Embryonic facial prominence (tissue), 1 donor: ENCODE data around the gene BTLA.
"Not testable (repeated sequence)": the region's sequence is repeated elsewhere in the genome, so short reads cannot be mapped to it uniquely, and the experiment has no call there.

ENCODE experiments used
- DNase-seq: peaks from one replicate; pipeline ENCODE4 v3.0.0-alpha.2; 2016; ENCODE audit errors: extremely low spot score

BTLA gene

DNA sequence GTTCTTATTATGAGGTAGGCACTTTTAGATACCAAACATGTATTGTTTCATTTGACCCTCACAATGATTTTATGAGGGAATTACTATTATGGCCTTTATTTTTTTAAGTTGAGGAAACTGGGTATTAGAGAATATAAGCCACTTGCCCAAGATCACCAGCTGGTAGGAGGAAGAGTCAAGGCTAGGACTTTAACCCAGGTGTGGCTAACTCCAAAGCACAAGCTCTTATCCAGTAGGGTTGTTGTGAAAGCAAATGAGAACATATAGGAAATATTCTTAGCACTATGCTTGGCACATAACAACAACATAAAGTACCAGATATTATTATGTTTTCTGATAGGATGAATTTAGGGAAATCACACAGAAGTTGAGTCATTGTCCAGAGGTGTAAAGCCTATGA lies 7.9 kb downstream of the BTLA start:
- DNase-seq: no peak

DNA sequence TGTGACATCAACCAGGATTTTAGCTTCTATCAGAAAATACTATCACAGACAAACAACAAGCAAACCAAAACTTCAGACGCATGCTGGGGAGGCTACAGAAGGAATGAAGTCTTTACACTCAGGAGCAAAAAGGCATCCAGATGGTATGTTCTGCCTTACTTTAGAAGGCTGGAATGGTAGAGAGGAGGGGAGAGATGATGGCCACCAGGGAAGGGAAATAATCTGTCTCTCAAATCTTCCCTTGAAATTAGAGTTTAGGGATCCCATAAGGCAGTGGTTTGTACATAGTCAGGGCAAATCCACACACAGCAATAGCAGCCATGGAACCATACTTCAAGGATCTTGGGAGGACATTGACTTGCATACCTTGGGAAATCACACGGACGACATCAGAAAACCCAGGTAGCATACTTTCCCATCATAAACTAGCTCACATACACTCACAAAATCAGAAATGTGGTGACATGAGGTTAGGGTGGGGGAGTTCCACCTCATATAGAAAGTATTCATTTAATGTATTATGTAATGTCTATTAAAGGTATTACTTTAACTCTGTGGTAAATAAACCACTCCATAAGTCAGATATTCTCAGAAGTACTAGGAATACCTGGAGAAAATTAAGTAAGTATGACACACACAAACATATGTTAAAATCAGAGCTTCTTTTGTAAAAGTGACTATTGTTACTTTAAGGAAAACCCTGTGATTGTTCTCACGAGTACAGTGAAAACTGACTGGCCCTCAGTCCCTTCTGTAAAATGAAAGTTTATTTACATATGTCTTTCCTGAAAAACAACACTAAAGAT lies 9.4 kb downstream of the BTLA start:
- no peak for DNase-seq

DNA sequence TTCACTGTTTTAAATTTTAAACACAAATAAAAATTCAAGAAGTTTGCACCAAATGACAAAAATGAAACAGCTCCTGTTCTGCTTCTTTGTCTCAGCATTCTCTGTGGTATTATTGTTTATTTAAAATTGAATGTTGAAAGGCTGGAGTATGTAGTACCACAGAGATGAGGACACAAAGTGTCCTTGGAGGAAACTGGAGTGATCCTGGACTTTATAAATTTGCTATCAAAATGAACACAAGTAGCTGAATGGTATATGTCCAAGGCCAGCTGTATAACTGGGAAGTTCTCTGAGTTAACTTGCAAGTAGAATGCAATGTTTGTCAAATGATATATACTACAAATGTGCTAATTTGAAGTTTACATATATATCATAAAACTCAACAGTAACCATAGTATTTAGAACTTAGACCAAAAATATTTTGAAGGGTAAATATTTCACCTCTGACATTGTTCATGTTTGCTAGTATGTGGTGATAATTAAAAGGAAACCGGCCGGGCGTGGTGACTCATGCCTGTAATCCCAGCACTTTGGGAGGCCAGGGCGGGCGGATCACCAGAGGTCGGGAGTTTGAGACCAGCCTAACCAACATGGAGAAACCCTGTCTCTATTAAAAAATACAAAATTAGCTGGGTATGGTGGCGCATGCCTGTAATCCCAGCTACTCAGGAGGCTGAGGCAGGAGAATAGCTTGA lies 12.3 kb downstream of the BTLA start:
- DNase-seq: no peak

DNA sequence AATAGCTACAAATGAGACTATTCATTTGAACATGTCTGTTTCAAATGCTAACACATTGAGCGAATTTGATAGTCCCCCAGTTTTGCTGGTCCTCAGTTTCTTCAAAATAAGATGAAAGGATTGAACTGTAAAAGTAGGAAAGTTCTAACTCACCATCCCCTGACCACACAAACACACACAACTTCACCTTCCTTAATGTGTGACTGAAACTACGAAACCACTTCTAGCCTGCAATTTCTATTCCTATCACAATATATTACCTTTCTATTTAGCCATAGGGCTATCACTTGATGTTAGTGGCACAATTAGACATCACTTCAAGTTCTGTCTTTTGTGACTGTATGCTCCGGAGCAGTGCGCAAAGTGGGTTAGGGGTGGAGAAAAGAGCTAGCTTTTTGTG lies 14.9 kb downstream of the BTLA start:
- no peak for DNase-seq

DNA sequence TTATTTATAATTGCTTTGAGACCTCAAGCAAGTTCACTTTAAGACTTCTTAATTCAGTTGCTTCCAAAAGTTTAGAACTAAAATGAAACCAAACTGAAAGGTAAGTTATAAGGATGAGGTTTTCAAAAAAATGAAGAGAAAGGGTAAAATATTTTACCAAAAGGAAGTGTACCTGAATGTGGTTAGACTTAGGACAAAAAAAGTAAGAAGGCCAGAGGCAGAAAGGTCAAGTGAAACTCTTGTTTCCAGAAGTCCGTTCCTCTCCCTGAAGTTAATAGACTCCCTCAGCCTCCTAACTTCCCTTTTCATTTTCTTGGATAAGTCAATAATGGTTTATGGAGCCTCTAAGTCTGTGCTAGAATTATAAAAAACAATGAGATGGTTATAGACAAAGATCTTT lies 16.6 kb downstream of the BTLA start:
- DNase-seq: no peak

DNA sequence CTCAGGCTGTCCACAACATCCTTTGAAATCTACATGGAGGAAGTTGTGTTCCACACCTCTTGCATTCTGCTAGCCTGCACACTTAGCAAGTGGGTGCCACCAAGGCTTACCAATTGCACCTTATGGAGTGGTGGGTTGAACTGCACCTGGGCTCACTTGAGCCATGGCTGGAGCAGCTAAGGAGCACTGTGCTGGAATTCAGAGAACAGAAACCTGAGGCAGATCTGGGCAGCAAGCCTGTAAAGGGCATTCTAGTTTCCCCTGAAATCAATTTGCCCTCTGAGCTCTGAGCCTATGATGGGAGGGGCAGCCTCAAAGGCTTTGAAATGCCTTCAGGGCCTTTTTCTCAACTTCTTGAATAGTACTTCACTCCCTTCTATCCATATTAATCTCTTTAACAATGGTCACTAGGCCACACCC lies 18.0 kb downstream of the BTLA start:
- no peak for DNase-seq

DNA sequence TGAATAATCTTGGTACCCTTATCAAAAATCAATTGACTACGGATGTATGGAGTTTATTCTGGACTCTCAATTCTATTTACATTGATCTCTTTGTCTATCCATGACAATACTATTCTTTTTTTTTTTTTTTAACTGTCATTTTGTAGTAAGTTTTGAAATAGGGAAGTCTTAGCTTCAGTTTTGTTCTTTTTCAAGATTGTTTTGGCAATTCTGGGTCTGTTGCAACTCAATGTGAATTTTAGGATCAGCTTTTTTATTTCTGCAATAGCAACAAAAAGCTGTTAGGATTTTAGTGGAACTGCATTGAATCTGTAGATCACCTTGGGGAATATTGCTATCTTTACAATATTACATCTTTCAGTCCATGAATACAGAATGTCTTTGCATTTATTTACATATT lies 21.4 kb downstream of the BTLA start:
- no peak for DNase-seq

DNA sequence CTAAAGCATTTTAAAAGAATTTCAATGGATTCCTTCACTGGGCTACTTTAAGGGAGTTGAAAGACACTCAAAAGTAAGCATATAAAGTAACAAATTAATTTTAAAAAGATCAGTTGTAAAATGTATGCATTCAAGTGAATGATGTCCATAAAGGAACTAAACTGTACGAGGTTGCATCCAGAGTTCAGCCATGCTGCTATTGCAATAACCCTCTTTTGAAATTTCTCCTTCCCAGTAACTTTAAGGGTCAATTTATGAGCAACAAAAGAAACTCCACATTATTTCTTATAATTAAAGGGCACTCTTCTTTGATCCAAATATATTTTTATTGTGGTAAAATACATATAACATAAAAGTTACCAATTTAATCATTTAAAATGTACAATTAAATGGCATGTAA lies 22.9 kb downstream of the BTLA start:
- no peak for DNase-seq

DNA sequence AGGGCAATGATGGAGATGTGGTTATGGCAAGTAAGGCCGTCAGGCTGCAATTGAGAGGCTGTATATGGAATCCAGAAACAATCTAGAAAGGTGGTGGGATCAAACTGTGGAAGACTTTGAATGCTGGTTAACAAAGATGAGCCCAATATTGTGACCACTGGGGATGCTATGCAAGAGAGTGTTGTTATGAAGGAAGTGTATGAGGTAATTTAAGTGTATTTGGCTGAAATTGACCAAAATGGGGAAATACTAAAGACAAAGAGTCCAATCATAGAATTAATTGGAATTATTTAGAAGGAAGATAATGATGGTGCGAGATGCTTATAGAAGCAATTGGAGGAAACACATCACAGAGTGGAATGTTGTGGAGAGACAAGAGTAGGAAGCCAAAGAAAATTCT lies 24.5 kb downstream of the BTLA start:
- no peak for DNase-seq

DNA sequence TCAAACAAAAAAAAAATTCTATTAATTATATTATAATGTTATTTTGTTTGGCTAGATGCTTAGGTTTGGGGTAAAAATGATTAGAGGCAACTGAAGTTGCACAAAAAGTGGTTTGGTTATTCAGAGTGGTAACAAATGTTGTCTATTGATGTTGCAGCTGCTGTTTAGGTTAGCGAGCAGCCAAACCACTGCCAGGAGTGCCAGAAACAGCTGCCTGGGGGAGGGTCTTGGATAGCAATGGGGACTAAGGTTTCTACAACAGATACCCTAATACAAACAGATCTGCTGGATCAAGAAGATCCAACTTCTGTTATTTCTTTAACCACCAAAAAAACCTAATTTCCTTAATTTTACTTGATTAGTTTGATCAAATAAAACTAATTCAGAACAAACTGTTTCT lies 26.6 kb downstream of the BTLA start:
- DNase-seq: no peak

DNA sequence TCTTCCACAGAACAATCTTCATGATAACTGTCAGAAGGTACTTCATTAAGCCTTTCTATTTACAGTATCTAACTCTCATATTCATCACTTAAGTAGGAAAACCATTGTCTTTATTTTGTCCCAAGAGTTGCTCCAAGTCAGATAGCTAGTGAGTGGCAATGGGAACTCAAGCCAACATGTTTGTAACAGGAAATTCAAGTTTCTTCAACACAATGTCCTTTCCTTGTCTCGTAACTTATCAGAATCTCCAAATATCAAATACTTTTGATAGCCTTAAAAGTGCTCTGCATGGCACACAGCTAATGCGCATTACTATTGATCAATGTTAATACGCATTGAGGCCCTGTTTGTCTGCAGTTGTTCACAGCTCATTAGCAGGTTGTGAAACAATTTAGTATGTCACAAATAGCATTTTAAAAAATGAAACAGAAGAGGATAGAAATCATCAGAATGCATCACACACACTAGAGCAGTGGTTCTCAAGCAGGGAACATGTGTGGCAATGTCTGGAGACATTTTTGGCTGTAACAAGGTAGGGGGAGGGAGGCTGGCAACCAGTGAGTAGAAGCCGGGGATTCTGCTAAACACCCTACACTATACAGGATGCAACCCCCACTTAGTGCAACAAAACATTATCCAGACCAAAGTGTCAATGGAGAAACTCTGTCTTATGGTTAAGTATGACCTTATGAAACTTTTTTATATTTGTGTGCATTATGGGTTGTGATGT lies 27.5 kb downstream of the BTLA start:
- DNase-seq: no peak

DNA sequence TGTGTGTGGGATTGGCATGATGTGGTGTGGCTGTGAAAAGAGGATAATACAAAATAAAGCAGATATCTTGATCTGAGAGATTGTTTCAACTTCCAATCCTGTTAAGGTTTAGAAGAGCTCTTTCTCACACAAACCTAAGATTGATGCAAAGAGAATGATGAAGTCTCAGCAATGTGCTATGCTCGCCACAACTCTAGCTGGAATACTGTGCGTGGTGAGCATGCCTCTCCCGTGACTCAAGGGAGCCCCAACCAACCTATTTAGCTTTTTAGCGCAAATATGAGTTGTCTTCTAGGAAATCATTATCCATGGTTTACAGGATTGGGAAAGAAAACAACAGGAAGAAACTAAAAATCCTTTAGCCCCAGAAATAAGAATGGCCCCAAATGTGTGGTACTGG lies 28.5 kb downstream of the BTLA start:
- DNase-seq: no peak

DNA sequence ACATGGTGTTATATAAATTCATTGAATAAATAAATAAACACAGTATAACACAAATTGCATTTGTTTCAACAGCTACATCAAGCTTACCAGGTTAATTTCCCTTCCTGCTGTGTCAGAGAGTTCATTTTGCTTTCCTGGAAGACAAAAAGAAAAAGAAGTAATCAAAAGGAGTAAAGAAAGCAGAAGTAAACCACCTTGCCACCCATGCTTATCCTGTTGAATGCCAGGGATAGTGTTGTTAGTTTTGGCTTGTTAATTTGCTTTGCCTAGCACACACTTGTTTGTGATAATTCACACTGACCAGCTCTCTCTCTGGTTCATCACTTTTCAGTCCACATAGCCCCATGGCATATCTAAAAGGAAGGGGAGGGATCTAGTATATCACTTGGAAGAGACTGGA lies 29.6 kb downstream of the BTLA start:
- no peak for DNase-seq

DNA sequence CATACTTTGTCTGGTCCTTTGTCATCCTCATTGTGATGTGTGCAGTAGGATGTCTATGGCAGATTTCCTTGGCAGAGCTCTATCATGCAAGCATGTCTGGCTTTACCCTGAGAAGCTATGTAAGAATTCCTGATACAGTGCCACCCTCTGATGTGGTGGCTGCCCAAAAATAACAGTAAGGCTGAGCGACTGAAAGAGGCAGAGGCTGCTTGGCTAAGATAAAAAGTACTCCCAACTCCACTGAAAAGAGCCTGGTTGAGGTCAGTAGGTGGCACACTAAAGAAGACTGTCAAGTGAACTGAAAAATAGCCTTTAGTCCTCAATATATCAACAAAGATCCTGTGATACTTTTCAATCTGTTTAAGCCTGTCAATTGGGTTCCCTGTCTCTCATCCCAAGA lies 31.7 kb downstream of the BTLA start:
- no peak for DNase-seq

DNA sequence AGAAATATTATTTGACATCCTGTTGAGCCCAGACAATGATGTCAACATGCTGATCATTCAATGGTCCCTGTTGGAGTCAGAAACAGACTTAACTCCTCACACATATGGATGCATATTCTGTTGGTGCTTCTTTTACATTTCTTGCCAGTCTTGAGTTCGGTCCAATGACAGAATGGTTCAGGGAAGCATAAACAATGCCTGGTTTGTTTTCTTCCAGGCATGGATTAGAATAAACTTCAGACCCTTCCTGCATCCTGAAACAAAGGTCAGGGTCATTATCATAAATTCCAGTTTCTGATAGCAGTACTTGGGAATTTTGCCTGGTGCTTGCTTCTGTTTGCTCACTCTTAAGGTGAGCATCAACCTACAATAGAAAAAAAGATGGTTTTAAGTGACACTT lies 33.3 kb downstream of the BTLA start:
- no peak for DNase-seq

DNA sequence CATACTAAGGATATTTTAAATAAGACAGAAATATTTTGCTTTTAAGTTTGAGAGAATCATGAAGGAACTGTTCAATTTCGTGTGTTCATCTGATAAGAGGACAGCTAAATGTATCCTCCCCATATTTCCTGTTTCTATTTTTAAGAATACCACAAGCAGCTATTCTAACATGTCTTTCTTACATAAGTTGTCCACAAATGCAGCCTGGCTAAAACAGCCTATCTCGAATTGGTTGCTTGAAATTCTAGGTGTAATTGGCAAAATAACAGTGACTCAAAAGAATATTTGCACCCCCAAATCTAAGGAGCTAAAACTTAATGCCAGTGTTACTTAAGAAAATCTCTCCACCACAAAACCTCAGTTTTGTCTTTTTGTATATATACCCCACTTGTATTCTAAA lies 35.0 kb downstream of the BTLA start:
- no peak for DNase-seq

DNA sequence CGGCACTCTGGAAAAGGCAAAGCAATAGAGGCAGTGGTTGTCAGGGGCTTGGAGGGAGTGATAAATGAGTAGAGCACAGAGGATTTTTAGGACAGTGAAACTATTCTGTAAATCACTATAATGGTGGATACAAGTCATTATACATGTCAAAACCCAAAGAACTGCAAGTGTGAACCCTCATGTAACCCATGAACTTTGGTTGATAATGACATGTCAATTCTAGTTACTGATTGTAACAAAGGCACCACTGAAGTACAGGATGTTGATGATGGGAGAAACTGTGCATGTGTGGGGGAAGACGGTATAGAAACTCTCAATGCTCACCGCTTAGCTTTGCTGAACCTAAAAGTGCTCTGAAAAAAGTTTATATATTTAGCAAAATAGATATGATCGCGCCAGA lies 36.0 kb downstream of the BTLA start:
- no peak for DNase-seq

DNA sequence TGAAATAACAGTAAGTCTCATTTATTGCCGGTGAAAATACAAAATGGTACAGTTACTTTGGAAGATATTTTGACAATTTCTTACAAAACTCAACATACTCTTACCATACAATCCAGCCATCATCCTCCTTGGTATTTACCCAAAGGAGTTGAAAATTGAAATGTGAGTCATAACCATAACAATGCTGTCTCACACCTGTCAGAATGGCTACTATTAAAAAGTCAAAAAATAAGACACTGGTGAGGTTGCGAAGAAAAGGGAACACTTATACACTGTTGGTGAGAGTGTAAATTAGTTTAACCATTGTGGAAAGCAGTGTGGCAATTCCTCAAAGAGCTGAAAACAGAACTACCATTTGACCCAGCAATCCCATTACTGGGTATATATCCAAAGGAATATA lies 37.5 kb downstream of the BTLA start:
- DNase-seq: not testable (repeated sequence)

DNA sequence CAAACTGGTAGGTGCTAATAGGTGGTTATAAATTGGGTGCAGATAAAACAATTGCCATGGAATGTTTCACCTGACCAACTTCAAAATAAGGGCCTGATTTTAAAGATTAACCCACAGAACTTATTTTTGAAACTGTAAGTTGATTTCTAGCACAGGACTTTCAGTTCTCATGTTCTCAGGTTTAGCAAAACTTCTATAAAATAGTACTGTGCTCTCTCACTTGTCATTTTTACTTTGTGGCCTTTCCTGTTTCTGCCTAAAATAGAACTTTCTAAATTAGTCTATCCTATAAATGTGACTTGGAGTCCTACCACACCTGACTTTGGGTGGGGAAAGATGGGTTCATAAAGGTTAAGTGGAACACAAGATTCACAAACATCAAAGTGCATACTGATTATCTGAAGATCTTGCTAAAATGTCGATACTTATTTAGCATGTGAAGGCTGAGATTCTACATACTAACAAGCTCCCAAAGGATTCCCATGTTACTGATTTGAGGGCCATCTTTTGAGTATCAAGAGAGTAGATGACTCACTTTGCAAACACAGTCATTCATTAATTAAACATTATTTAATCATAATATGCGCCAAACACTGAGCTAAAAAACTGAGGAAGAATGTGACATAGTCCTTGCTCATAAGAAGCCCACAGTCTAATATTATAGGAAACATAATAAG lies 38.6 kb downstream of the BTLA start:
- no peak for DNase-seq

DNA sequence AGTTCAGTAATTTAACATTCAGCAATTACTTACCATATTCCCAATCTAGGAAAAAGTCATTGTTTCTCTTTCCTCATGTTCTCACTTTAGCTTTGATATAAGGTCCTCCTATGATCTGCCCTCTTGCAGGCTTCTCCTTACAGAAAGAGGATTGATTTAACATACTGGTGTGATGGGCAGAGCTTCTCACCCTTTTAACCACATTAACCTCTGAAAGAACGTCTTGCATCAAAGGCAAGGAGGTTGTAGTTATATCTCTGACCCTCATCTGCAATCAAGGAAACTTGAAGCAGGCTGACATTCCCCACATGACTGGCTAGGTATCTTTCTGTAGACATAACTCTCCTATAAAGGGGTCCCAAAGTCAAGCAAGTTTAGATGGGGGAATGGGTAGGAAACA lies 39.5 kb downstream of the BTLA start:
- DNase-seq: no peak

DNA sequence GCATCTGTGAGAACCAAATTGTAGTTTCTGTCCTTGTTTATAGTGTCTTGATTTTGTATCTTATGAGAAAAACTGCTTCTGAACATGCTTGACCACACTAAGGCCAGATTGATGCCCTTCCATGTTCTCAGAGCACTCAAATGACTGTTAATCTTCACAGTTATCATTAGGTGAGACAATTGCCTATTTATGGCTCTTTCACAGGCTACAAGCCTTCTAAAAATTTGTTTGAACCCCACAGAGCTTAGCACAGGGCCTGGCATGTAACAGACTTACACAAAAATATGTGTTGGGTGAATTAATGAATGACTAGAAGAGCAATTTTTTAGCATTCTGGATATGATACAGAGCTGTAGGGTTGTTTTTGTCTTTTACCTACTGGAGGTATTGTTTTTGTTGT lies 43.1 kb downstream of the BTLA start:
- DNase-seq: no peak

DNA sequence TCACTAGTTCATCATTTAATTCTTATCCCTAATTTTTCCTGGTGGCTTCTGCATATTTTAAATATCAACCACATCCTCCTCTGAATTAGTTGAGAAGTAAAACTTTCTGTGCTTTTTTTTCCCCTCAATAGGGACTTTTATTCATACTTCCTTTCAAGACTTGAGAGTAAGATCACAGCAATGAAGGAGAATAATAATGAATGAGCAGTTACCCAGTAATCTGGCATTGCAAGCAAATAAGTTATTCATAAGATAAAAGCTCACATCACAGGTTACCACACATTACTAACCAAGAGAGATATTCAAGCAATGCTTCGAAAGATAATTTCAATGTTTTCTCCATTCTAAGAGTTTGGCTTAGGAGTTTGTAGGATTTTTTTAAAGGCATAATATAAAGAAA lies 50.3 kb downstream of the BTLA start:
- no peak for DNase-seq
